HG02970 (cell line): ENCODE measurements around the gene PSMD12.
"Not testable (repeated sequence)": the region's sequence is repeated elsewhere in the genome, so short reads cannot be mapped to it uniquely, and the experiment has no call there.

Experiments used
- ATAC-seq: cut with Tn5 transposase; IDR thresholded peaks from one replicate; pipeline ENCODE4 v1.9.1; 2021; ENCODE audit warnings: mild to moderate bottlenecking, moderate library complexity, moderate number of reproducible peaks; ENCODE audit not compliant: unreplicated experiment, low FRiP score

The PSMD12 gene

GRCh38 chr17:67388536-67388935 is 22.2 kb upstream of the PSMD12 start:
- not testable (repeated sequence) for ATAC-seq

- no peak for ATAC-seq
Measured at GRCh38 chr17:67386965-67387551, 20.7 kb upstream of the PSMD12 start.

GRCh38 chr17:67385122-67385988 is 19.0 kb upstream of the PSMD12 start:
- ATAC-seq = no peak

GRCh38 chr17:67381929-67382257 is 15.5 kb upstream of the PSMD12 start:
- no peak for ATAC-seq

- no peak for ATAC-seq
Measured at GRCh38 chr17:67379251-67379630, 12.9 kb upstream of the PSMD12 start.

GRCh38 chr17:67378454-67379250 is 12.3 kb upstream of the PSMD12 start:
- peak; percentile 53 for ATAC-seq

- ATAC-seq = peak; percentile 29
Measured at GRCh38 chr17:67377488-67378453, 11.4 kb upstream of the PSMD12 start.

GRCh38 chr17:67376737-67377487 is 10.5 kb upstream of the PSMD12 start, which contains the start of gene PITPNC1:
PITPNC1 (plus strand) TSS chr17:67377281.
- peak; percentile 49 for ATAC-seq

GRCh38 chr17:67376415-67376736 is 10.0 kb upstream of the PSMD12 start:
- ATAC-seq = no peak

- ATAC-seq = no peak
Measured at GRCh38 chr17:67375716-67376115, 9.3 kb upstream of the PSMD12 start.

- ATAC-seq = no peak
Measured at GRCh38 chr17:67375054-67375427, 8.7 kb upstream of the PSMD12 start.

- no peak for ATAC-seq
Measured at GRCh38 chr17:67374329-67375053, 8.1 kb upstream of the PSMD12 start.

- ATAC-seq = no peak
Measured at GRCh38 chr17:67372751-67373150, 6.4 kb upstream of the PSMD12 start.

GRCh38 chr17:67369676-67370075 is 3.3 kb upstream of the PSMD12 start:
- no peak for ATAC-seq

GRCh38 chr17:67365738-67366192 is 612 bp downstream of the PSMD12 start:
- no peak for ATAC-seq

- ATAC-seq = no peak
Measured at GRCh38 chr17:67364847-67365737, 1.3 kb downstream of the PSMD12 start.

GRCh38 chr17:67362173-67362572 is 4.2 kb downstream of the PSMD12 start:
- ATAC-seq = no peak

- ATAC-seq = no peak
Measured at GRCh38 chr17:67360880-67361279, 5.5 kb downstream of the PSMD12 start.
